DMS 273 (cell line): ENCODE measurements around the gene HTT.
A peak's percentile ranks its signal among the peaks of the same experiment; 100 is the strongest.
"Not testable (repeated sequence)": the region's sequence is repeated elsewhere in the genome, so short reads cannot be mapped to it uniquely, and the experiment has no call there.

ENCODE experiments used
- DNase-seq: peaks from one replicate; lab custom pipeline; 2025; ENCODE audit not compliant: unreplicated experiment; lab: John Stamatoyannopoulos, UW

The HTT gene

DNA sequence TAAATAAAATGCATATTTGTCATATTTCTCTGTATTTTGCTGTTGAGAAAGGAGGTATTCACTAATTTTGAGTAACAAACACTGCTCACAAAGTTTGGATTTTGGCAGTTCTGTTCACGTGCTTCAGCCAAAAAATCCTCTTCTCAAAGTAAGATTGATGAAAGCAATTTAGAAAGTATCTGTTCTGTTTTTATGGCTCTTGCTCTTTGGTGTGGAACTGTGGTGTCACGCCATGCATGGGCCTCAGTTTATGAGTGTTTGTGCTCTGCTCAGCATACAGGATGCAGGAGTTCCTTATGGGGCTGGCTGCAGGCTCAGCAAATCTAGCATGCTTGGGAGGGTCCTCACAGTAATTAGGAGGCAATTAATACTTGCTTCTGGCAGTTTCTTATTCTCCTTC, 3.3 kb downstream of the HTT start:
- no peak for DNase-seq

DNA sequence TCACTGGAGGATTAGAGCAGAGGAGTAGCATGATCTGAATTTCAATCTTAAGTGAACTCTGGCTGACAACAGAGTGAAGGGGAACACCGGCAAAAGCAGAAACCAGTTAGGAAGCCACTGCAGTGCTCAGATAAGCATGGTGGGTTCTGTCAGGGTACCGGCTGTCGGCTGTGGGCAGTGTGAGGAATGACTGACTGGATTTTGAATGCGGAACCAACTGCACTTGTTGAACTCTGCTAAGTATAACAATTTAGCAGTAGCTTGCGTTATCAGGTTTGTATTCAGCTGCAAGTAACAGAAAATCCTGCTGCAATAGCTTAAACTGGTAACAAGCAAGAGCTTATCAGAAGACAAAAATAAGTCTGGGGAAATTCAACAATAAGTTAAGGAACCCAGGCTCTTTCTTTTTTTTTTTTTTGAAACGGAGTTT, 5.2 kb downstream of the HTT start:
- DNase-seq, result no peak

DNA sequence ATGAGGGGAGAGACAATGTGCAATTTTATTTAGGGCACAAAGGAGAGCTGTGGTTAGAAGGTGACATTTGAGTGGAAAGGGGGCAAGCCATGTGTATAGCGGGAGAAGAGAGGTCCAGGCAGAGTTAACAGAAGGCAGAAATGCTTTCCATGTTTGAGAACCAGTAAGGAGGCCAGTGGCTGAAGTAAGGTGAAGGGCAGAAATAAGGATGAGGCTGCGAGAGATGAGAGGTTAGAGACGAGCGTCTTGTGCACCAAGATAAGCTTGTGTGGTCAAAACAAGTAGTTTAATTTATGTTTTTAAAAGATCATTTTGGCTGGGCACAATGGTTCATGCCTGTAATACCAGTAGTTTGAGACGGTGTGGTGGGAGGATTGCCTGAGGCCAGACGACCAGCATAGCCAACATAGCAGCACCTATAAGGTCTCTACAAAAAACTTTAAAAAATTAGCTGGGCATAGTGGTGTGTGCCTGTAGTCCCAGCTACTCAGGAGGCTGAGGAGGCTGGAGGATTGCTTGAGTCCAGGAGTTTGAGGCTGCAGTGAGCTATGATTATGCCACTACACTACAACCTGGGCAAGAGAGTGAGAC, 8.5 kb downstream of the HTT start:
- DNase-seq, result no peak

DNA sequence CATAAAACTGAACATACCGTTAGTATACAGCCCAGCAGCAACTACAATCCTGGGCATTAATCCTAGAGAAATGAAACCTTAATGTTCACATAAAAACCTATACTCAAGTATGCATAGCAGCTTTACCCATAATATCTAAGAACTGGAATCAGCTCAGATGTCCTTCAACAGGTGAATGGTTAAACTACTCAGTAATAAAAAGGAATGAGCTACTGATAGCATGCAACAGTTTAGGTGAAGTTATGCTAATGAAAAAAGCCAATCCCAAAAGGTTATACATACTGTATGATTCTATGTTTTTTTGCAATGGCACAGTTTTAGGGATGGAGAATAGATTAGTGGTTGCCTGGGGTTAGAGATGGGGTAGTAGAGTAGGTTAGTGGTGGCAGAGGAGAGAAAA, 9.3 kb downstream of the HTT start:
- DNase-seq, result no peak

DNA sequence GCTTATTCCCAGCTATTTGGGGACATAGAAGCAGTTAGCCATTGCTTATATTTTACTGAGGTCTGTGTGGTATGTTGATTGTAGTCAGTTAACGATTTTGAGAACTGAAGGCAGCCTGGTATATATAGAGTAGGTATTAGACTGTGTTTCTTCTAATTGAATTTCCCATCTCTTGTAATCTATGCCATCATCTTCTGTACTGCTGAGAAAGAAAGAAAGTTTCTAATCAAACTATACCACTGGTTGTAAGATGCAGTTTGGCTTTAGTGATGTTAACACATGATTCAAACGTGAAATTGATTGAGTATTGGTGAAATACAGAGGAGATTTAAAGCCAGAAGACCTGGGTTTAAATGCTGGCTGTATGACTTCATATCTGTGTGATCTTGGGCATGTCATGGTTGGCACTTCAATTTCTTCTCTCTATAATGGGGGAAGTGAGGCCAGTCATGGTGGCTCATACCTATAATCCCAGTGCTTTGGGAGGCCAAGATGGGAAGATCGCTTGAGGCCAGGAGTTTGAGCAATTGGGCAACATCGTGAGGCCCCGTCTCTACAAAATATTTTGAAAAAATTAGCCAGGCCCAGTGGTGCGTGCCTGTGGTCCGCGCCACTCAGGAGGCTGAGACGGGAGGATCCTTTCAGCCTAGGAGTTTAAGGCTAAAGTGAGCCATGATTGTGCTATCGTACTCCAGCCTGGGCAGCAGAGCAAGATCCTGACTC, 11.6 kb downstream of the HTT start:
- no peak for DNase-seq

DNA sequence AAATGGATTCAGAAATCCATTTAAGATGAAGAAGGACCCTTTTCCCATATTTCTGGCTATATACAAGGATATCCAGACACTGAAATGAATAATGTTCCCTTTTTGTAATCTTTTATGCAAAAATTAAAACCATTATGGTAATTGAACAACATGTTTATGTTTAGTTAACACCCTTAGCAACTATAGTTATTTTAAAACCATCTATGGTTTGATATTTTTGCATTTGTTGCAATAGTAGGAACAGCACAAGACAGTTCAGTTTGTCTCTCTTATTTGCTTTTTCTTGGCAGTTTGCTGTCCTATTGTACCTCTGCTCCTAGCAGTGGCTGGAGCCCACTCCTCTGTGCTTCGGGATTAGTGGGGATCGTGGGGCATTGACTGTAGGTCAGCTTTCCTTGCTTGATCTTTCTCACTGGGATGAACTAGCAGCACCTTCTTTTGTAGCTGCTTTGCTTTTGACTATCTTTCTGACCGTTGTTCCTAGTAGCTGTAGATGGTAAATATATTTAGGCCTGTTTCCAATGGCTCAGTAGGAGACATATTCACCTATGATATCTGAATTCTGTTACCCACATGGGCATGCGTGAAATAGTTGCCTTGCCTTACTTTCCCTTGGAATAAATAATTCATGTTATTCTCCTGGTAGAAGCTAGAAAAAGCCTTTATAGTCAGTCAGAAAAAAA, 12.8 kb downstream of the HTT start:
- DNase-seq, result no peak

DNA sequence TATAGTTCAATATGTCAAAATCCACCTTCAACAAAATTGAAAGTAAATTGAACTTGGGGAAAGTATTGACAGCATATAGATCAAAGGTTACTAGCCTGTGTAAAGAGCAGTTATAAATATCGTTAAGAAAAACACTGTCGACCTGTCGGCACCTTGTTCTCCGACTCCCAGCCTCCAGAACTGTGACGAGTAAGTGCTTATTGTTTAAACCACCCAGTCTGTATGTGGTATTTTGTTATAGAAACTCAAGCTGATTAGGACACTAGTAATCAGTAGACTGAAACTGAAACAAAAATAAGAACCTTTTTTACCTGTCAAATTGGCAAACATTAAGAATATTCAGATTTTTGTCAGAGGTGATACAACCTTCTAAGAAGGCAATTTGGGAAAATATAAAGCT, 17.0 kb downstream of the HTT start:
- no peak for DNase-seq

DNA sequence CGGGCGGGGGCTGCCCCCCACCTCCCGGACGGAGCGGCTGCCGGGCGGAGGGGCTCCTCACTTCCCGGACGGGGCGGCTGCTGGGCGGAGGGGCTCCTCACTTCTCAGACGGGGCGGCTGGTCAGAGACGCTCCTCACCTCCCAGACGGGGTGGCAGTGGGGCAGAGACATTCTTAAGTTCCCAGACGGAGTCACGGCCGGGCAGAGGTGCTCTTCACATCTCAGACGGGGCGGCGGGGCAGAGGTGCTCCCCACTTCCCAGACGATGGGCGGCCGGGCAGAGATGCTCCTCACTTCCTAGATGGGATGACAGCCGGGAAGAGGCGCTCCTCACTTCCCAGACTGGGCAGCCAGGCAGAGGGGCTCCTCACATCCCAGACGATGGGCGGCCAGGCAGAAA, 20.2 kb downstream of the HTT start:
- DNase-seq, result not testable (repeated sequence)

DNA sequence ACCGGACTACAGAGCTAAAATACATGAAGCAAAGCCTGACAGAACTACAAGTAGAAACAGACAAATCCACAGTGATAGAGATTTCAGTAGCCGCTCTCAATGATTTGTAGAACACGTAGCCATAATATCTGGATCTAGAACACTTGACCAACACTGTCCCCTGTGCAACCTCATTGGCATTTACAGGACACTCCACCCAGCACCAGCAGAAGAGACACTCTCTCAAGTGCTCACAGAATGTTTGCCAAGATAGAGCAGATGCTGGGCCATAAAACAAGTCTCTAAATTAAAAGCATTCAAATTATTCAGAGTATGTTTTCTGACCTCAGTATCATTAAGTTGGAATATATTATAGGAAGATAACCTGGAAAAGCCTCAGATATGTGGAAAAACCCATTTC, 21.7 kb downstream of the HTT start:
- DNase-seq, result no peak

DNA sequence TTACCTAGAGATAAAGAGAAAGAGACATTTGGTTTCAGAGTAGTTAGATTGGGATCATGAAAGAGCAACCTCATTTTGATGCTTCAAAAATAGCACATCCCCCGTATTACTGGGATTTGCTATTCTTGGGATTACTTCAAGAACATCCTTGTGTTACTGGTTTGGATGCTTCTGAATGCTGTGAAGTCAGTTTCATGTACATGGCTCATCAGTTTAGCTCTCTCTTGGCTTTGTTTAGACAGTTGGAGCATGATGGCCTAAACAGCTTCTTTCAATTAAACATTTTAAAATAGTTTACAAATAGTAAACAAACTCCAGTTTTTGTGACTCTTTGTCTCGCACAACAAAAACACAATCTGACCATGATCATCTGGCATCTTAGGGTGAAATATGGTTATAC, 23.9 kb downstream of the HTT start:
- no peak for DNase-seq

DNA sequence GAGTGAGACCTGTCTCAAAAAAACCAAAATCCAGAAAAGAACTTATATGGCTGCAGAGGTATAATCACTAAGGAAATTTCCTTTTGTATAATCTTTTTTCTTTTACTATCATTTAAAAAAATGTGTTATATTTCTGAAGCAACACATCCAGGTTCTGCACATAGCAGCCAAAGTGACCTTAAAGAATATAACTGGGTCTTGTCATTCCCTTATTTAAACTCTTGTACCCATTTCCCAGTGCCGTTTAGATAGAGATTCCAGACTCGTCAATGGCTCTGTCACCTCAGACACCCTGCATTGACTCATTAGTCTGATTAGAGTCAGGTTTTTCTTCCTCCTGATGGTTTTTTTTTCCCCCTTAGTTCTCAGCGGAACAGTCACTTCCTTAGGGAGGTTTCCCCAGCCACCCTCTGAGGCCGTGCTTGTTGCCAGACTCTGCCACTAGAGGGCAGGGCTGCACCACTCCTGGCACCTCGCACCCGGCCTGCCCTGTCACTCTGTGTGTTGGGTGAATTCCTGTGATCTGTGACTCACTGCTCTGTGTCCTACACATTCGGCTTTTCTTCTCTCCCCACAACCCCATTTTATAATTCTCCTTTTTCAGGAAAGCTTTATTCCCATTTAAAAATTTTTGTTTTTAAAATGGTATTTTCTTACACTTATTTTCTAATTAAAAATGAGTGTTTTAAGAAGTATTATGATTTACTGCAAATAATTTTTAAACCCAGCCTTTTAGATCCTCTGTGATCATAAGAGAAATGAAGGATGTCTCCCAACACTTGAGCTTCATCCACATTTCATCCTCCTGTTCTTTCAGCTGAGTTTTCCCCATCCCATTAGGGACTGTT, 32.1 kb downstream of the HTT start:
- peak; percentile 75 for DNase-seq

DNA sequence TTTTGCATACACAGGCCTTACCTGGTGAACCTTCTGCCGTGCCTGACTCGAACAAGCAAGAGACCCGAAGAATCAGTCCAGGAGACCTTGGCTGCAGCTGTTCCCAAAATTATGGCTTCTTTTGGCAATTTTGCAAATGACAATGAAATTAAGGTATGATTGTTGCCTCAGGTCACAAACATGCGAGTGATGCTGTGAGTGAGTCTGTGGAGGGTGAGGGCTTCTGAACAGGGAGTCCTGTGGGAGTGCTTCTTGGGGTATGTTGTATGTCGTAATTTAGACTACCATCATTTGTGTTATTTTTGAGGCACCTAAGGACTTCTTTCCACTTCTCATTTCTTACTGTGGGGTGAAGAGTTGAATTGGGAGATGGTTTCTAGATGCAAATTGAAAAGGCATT, 32.8 kb downstream of the HTT start:
- DNase-seq, result no peak

DNA sequence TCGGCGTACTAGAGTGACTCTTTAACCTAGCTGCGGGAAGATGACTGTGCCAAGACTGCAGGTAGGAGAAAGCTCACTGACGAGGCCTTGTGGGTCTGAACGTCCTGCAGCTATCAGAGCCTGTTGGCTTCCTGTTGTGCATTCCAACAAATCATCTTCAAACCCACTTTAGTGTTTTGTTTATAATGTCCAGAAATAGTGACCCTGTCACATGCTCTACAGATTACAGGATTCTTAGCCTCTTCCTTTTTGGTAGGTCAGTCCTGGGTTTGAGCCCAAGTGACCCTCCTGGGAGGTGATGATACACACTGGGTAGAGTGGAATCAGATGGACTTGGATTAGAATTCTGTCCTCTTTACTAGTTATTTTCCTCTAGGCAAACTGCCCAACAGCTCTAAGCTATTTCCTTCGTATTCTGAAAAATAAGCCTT, 33.2 kb downstream of the HTT start:
- DNase-seq, result no peak

DNA sequence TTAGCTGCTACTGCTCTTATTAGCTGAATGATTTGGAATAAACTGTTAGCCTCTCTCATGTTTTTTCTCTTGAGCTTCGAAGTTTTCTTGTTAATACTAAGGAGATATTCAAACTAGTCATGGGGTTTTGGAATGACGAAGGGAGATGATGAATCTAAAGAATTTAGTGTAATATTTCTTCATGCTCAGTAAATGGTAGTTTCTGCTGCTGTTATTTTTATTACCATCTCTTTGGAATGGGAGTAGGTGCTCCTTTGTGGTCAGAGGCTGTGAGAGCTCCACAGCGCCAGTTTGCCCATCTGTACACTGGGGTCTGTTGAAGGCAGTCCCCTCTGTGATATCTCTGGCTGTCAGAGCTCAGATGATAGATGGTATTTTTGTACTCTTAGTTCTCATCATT, 33.7 kb downstream of the HTT start:
- DNase-seq, result no peak

DNA sequence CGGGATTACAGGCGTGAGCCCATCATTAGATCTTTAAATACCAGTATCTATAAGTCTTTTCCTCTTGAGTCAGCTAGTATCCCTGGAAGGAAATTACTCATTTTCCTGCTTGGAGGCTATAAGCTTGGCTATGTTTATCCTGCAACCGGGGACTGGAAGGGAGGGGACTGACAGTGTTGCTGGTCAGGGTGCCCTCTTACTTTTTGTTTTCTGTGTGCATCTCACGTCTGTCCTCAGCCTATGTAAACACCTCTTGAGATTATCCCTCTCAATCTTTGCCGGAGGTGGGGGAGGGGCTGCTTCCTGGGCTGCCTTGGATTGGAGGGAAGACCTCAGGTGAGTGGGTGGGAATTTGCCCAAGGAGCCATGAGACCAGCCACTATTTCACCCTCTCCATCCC, 37.0 kb downstream of the HTT start:
- no peak for DNase-seq

DNA sequence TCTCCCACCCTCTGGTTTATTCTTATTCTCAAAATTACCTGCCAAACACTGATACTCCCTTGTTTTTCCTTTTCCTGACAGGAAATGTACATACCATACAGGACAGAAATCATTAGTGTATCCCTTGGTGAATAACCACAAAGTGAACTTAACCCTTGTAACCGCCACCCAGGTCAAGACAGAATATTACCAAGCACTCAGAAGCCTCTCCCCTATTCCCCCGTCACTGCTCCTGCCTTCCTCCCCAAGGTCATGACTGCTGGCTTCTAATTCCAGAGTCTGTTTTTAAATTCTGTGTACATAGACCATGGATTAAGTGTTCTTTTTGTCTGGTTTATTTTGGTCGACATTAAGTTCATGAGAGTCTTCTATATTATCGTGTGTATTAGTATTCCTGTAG, 37.7 kb downstream of the HTT start:
- DNase-seq, result no peak

DNA sequence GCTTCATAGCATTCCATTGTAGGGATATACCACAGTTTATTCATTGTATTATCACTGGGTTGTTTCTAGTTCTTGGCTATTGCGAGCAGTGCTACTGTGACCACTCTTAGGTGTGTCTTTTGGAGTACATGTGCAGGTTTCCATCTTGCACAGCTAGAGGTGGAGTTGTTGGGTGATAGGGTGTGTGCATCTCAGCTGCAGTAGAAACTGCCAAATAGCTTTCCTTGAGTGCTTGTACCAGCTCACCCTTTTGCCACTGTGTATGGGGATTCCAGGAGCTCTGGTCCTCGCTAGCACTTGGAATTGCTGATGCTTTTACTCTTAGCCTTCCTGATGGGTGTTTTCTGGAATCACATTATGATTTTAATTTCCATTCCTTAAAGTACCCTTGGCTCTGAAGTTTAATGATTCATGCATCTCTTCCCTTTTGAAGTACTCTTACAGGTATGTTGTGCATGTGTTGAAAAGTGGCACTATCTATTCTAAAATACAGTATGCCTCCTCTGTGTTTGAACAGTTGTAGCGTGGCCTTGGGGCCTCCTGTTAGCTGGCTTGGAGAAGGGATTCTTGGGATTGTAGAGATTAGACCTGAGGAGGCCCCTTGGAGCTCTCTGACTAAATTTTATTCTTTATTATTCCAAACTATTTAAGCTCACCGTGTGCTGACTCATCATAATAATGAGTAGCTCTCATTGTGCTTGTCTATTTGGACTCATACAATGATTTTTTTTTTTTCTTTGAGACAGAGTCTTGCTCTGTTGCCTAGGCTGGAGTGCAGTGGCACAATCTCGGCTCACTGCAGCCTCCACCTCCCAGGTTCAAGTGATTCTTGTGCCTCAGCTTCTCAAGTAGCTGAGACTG, 38.4 kb downstream of the HTT start:
- no peak for DNase-seq

DNA sequence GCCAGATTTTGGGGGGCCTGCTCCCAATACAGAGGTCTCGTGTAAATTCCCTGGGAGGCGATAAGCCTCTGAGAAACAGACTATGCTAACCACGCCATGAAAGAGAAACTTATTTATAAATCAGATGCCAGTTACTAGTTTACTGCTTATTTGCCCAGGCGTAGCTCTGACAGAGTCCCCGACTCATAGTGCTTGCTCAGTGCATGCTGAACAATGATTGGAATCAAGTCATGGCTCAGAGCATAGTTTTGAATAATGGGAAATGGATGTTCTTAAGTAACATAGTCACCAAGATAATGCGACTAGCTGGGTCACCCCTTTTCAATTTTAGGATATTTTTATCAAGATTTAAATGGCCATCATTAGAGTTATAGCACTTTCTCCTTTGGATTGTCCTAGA, 39.9 kb downstream of the HTT start:
- no peak for DNase-seq

DNA sequence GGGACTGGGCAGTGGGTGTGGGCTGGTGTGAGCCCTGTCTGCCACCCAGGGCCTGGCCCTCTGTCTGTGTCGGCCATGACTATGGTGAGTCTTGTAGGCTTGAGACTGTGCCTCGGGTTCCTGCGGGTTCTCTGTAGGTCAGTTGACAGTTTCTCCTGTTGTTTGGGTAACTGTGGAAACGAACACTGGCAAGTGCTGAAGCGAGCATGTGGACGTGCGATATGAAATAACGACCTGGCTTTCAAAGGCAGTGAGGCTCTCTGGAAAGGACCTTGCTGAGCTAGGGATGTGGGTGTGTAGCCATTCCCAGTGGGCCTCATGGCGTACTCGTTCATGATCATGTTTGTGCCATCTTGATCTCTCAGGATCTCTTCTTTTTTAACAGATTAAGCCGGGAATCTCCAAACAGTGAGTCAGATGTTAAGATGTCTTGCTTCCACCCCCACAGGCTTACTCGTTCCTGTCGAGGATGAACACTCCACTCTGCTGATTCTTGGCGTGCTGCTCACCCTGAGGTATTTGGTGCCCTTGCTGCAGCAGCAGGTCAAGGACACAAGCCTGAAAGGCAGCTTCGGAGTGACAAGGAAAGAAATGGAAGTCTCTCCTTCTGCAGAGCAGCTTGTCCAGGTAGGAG, 41.3 kb downstream of the HTT start:
- no peak for DNase-seq

DNA sequence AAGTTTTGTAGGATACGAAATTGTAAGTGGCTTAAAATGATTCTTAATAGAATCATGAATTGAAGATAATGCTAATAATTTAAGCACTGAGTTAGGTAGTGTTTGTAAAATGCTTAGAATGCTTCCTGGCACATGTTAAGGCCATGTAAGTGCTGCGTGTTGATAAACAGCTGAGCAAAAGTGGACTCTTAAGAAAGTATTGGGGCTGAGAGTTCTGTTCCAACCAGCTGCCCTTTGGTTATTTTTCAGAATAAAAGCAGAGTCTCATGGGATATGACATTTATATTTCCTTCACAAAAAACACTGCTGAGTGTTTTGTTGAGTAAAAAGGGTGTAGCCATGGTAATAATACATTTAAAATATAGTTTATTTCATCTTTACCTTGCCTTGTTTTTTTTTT, 42.5 kb downstream of the HTT start:
- DNase-seq, result no peak
